Measurements from ENCODE around the gene EDEM2. TPM values are rescaled to one million over a fixed set of nuclear protein-coding genes. Genes with fewer than 3 reads are reported as not detected.
"Not testable (repeated sequence)": the region's sequence is repeated elsewhere in the genome, so short reads cannot be mapped to it uniquely, and the experiment has no call there.

EDEM2 gene
- total RNA-seq = 10 to 100 TPM in 1 of 4 donors, 1 to 10 TPM in 3; 7.2 to 12.2 (median 9.5) TPM

GRCh38 chr20:35146920-35147574, at the start of gene EDEM2:
Gene EDEM2, minus strand, starts transcription at chr20:35147336. Its CDS starts 78 bp downstream, at chr20:35147258.
- Histone ChIP-seq H3K36me3 (peaks cover 0 to 15% of the 10 kb centered on the region in 2 donors), H3K4me3 (peak within 1 kb of the TSS; percentile 74 to 84 (median 76)), H3K27ac (peak within 1 kb of the TSS; percentile 65 to 79 (median 72)), H3K4me1 (peaks cover 4 to 22% of the 10 kb centered on the region in 2 donors), H3K9me3 (no peaks in the 10 kb centered on the region), H3K27me3 (no peaks in the 10 kb centered on the region)
- DNase-seq = peak; percentile 87 to 91
- peak; percentile 95 to 96 for ATAC-seq
- in situ Hi-C loops (cut with MboI; ENCODE audit: low sequenced_read_pairs in 4 of 4) = loop anchor here in 1 of 4 donors (10.0 kb wide), 1 partner anchor 58 kb away; no protein-coding TSS in a partner anchor
- intact Hi-C loops (cut with DNase I; ENCODE audit: low total_unique reads) = loop anchor here (1.0 to 10.0 kb wide), 5 partner anchors 25 to 308 kb away; partner anchors contain the start of genes CEP250, GGT7, PROCR and TRPC4AP
- TF ChIP-seq, protein P1, sequence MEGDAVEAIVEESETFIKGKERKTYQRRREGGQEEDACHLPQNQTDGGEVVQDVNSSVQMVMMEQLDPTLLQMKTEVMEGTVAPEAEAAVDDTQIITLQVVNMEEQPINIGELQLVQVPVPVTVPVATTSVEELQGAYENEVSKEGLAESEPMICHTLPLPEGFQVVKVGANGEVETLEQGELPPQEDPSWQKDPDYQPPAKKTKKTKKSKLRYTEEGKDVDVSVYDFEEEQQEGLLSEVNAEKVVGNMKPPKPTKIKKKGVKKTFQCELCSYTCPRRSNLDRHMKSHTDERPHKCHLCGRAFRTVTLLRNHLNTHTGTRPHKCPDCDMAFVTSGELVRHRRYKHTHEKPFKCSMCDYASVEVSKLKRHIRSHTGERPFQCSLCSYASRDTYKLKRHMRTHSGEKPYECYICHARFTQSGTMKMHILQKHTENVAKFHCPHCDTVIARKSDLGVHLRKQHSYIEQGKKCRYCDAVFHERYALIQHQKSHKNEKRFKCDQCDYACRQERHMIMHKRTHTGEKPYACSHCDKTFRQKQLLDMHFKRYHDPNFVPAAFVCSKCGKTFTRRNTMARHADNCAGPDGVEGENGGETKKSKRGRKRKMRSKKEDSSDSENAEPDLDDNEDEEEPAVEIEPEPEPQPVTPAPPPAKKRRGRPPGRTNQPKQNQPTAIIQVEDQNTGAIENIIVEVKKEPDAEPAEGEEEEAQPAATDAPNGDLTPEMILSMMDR (IDR thresholded peaks at IDR 0.05 in 4 of 5, conservative IDR thresholded peaks at IDR 0.05 in 1 of 5) = peak in 1 of 5 experiments; percentile 10
- TF ChIP-seq POLR2A (IDR thresholded peaks at IDR 0.05) = peak; percentile 35 to 39

- in situ Hi-C loops (cut with MboI; ENCODE audit: low sequenced_read_pairs in 4 of 4) = no loop called here
- DNase-seq (no peak), ATAC-seq (no peak)
- Histone ChIP-seq H3K36me3 (no peaks in the 10 kb centered on the region), H3K9me3 (peaks cover 0 to 5% (median 0%) of the 10 kb centered on the region in 3 donors), H3K27ac (no peak overlapping the region), H3K27me3 (no peaks in the 10 kb centered on the region), H3K4me1 (no peaks in the 10 kb centered on the region), H3K4me3 (no peak overlapping the region)
- intact Hi-C loops (cut with DNase I; ENCODE audit: low total_unique reads) = no loop called here
- no peak for TF ChIP-seq POLR2A (IDR thresholded peaks at IDR 0.05)
- TF ChIP-seq, protein P1 (IDR thresholded peaks at IDR 0.05 in 4 of 5, conservative IDR thresholded peaks at IDR 0.05 in 1 of 5) = no peak
Observed at GRCh38 chr20:35196313-35196712, 49.2 kb upstream of the EDEM2 start.

DNA sequence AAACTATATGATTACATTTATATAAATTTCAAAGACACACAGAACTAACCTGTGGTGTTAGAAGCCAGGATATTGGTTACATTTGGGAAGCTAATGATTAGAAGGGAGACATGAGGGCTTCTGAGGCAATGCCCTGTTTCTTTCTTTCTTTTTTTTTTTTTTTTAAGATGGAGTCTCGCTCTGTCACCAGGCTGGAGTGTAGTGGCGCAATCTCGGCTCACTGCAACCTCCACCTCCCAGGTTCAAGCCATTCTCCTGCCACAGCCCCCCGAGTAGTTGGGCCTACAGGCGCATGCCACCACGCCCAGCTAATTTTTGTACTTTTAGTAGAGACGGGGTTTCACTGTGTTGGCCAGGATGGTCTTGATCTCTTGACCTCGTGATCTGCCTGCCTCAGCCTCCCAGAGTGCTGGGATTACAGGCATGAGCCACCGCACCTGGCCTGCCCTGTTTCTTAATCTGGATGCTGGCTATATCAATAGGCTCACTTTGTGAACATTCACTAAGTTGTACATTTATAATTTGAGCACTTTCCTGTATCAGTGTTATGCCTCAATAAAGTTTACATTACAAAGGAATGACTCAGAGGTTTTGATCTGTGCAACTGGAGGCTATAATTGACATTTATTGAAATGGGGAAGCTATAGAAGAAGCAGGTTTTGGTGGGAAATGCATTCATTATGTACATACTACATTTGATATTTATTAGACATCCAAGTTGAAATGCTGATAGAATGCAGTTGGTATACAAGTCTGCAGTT, 46.1 kb upstream of the EDEM2 start:
- H3K27me3 ChIP-seq; intact Hi-C loops (cut with DNase I; ENCODE audit: low total_unique reads); H3K4me3 ChIP-seq; H3K9me3 ChIP-seq; H3K27ac ChIP-seq; H3K4me1 ChIP-seq; ATAC-seq; in situ Hi-C loops (cut with MboI; ENCODE audit: low sequenced_read_pairs in 4 of 4); H3K36me3 ChIP-seq; DNase-seq: not testable (repeated sequence)

DNA sequence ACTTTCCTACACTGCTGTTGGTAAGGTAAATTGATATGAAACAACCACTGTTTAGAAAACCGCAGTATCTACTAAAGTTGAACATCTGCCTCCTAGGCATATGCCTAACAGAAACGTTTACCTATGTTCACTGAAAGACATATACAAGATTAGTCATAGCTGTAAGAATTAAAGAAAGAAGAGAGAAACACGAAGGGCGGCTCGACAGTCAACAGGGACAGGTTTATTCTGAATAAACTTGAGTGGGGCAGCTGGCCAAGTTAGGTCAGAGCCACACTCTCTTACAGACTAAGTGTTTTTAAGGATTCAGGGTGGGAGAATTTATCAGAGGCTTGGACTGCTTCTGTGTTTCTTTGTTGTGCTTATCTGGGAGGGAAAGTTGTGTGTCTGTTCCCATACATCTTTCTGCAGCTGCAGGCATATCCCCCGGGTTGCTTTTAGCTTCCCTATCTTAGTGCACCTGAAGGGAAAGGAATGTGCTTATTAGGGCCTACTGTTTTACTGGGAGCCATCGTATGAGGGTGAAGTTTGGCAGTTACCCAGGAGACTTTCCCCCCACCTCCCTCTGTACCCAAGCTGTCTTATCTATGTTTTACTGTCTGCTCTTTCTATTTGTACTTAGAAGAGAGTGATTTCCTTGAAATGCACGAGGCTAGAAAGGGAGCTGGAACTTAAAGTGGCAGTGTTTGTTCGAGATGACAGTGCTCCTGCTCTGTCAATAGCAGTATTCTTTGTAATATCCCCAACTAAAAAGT, 45.2 kb upstream of the EDEM2 start:
- TF ChIP-seq, protein P1 (IDR thresholded peaks at IDR 0.05 in 4 of 5, conservative IDR thresholded peaks at IDR 0.05 in 1 of 5) = no peak
- no peak for TF ChIP-seq POLR2A (IDR thresholded peaks at IDR 0.05)
- no peaks in the 10 kb centered on the region for H3K4me1 ChIP-seq
- in situ Hi-C loops (cut with MboI; ENCODE audit: low sequenced_read_pairs in 4 of 4) = no loop called here
- H3K27ac ChIP-seq = no peak overlapping the region
- H3K9me3 ChIP-seq = peaks cover 0 to 5% (median 0%) of the 10 kb centered on the region in 3 donors
- H3K4me3 ChIP-seq = no peak overlapping the region
- DNase-seq = no peak
- no peak for ATAC-seq
- H3K36me3 ChIP-seq = no peaks in the 10 kb centered on the region
- H3K27me3 ChIP-seq = no peaks in the 10 kb centered on the region
- intact Hi-C loops (cut with DNase I; ENCODE audit: low total_unique reads) = no loop called here

Data from gastrocnemius medialis (tissue), 4 donors.